Choroid plexus epithelial cell (primary cell): ENCODE data around the gene NKD2.

Experiments
- DNase-seq: peaks from one replicate; pipeline ENCODE4 v3.0.0-alpha.2; 2010; ENCODE audit warnings: low read depth
- H3K4me3 ChIP-seq: 2 replicates; pipeline ENCODE4 v1.5.1; 2011; ENCODE audit warnings: low read depth, mild to moderate bottlenecking, control low read depth, low read length, moderate library complexity
- CTCF ChIP-seq: conservative IDR thresholded peaks from 2 replicates; pipeline ENCODE4 v1.5.1; 2011; ENCODE audit warnings: low read depth, mild to moderate bottlenecking, control low read depth, inconsistent platforms, low read length, moderate library complexity

NKD2 gene, protein sequence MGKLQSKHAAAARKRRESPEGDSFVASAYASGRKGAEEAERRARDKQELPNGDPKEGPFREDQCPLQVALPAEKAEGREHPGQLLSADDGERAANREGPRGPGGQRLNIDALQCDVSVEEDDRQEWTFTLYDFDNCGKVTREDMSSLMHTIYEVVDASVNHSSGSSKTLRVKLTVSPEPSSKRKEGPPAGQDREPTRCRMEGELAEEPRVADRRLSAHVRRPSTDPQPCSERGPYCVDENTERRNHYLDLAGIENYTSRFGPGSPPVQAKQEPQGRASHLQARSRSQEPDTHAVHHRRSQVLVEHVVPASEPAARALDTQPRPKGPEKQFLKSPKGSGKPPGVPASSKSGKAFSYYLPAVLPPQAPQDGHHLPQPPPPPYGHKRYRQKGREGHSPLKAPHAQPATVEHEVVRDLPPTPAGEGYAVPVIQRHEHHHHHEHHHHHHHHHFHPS

DNA sequence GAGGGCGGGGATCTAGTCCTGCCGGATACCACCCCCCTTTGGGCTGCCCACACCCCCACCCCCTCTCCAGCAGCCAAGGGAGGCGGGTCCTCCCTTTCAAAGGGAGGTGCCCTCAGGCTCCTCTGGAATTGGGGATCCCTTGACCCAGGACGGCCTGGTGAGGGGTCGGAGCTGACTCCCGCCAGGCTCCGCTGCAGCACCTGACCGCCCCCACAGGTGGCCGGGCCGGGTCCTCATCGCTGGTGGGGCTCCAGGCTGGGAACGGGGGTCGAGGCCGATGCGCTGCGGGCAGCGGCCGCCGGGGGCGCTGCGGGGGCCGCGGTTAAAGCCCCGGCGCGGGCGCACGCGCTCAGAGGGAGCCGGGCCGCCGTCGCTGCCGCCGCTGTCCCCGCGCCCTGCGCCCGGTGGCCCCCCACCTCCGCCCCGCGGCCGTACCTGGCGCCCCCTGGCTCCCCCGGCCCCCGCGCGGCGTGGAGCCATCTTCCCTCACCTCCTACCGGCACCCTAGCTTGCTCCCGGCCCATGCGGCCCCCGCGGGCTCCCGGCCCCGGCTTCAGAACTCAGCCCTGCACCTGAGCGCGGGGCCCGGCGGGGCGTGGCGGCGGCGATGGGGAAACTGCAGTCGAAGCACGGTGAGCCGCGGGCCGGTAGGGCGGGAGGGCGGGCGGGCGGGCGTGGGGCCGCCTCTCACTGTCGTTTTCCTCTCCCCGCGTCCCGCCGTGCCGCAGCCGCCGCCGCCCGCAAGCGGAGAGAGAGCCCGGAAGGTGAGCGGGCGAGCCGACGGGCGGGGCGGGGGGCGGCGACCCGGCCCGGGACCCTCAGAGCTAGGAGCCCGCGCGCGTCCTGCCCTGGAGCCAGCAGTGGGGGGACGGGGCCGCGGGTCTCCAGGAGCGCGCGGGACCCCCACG, at the start of gene NKD2:
Gene NKD2, plus strand, starts transcription at position 352 of the 908 bp plus-strand sequence. Its CDS starts 256 bp downstream, at position 608.
- no peak within 1 kb of the TSS for H3K4me3 ChIP-seq
- no peak for DNase-seq
- TF ChIP-seq CTCF: no peak

GRCh38 chr5:959581-960531, 48.7 kb upstream of the NKD2 start:
- DNase-seq: no peak
- H3K4me3 ChIP-seq: no peak overlapping the region
- no peak for TF ChIP-seq CTCF

DNA sequence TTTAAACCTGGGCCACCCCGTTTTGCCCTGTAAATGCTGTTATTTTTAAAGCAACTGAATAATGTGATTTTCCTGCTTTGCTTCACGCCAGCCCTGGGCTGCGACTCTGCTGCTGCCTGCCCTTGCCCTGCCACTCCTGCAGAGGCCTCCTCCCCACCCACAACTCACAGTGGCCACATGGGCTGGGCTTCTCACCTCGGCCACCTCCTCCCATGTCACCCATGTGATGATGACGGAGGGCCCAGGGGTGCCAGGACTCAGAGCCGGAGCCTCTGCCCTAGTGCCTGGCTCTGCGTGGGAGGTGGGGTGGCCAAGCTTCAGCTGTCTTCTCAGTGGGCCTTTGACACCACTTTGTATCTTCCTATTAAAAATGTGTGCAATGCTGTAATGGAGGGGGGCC, 48.1 kb upstream of the NKD2 start:
- DNase-seq: no peak
- no peak for TF ChIP-seq CTCF
- no peak overlapping the region for H3K4me3 ChIP-seq

DNA sequence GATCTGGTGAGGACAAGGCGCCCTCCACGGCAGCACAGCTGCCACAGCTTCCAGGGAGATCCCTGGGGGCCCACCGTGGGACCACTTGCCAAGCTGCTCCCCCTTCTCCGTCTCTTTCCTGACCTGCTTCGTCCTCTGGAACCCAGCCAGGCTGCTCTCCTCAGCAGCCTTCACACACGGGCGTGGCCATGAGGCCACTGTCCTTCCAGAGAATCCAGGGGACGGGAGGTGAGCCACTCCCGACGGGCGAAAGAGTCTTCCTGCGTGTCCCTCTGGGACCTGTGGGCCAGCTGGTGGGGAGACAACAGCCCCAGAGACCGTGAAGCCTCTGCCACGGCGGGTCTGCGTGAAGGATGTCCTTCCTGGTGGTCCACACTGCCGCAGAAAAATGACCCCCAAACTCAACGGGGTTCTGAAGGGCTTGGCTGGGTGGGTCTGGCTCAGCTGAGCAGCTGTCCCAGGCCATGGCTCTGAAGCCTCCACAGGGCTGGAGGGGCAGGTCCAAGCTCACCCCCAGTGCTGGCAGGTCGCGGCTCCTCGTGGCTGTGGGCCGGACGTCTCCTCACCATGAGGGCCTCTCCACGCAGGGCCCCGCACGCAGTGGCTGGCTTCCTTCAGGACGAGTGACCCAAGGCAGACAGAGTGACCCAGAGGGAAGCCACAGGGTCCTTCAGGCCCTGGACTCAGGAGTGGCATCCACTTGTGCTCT, 47.4 kb upstream of the NKD2 start:
- no peak for DNase-seq
- H3K4me3 ChIP-seq: no peak overlapping the region
- no peak for TF ChIP-seq CTCF

GRCh38 chr5:961711-962240, 46.8 kb upstream of the NKD2 start:
- no peak overlapping the region for H3K4me3 ChIP-seq
- no peak for DNase-seq
- no peak for TF ChIP-seq CTCF

DNA sequence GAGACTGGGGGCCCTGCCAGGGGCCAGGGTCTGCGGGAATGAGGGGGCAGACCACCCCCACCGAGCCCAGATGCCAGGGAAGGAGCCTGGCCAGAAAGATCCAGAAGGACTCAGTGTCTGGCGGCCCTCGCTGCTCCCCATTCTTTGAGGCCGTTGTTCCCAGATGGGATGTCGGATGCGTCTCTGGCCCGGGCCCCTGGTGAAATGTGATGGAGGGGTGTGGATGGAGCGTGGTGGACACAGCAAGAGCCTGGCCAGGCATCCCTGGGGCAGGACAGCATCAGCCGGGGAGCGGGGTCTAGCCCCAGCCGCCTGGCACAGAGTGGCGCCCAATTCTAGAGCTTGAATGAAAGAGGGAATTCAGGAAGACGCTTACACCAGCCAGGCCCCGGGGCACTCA, 46.2 kb upstream of the NKD2 start:
- TF ChIP-seq CTCF: no peak
- no peak for DNase-seq

More for the DNA sequence above, 46.2 kb upstream of the NKD2 start:
- no peak overlapping the region for H3K4me3 ChIP-seq
